Liver (tissue), 9 donors: ENCODE measurements around the gene RIMKLB. TPM values are rescaled to one million over a fixed set of nuclear protein-coding genes. Genes with fewer than 3 reads are reported as not detected.
"Not testable (repeated sequence)": the region's sequence is repeated elsewhere in the genome, so short reads cannot be mapped to it uniquely, and the experiment has no call there.

Experiments used
- DNase-seq: peaks from one replicate; pipeline ENCODE4 v3.0.0-alpha.2; 2017; ENCODE audit warnings: low spot score
- H3K27ac ChIP-seq, 2 donors: one replicate each; pipeline ENCODE4 v1.7.0; 2013; ENCODE audit warnings: inconsistent platforms in 2 of 2, low read length in 2 of 2, control low read depth in 1 of 2, low read depth in 1 of 2, mild to moderate bottlenecking in 1 of 2
- H3K27me3 ChIP-seq, 4 donors: one replicate each; pipeline versions ENCODE4 v1.6.1 to v1.7.0; 2013; ENCODE audit warnings: low read length in 3 of 4, inconsistent platforms in 1 of 4, mild to moderate bottlenecking in 1 of 4, moderate library complexity in 1 of 4; ENCODE audit not compliant: control insufficient read depth in 4 of 4, insufficient read depth in 4 of 4
- H3K36me3 ChIP-seq, 4 donors: one replicate each; pipeline versions ENCODE4 v1.6.1 to v1.7.0; 2013; ENCODE audit warnings: low read length in 3 of 4, mild to moderate bottlenecking in 3 of 4, low read depth in 1 of 4, moderate library complexity in 1 of 4; ENCODE audit not compliant: control insufficient read depth in 4 of 4, insufficient read depth in 3 of 4
- H3K4me1 ChIP-seq, 4 donors: one replicate each; pipeline versions ENCODE4 v1.6.1 to v1.7.0; 2013; ENCODE audit warnings: low read length in 3 of 4, mild to moderate bottlenecking in 3 of 4, moderate library complexity in 1 of 4; ENCODE audit not compliant: control insufficient read depth in 4 of 4, insufficient read depth in 4 of 4
- H3K4me3 ChIP-seq, 3 donors: one replicate each; pipeline versions ENCODE4 v1.6.1 to v1.7.0; 2013; ENCODE audit warnings: low read length in 3 of 3, control low read depth in 1 of 3, low read depth in 1 of 3, mild to moderate bottlenecking in 1 of 3
- H3K9ac ChIP-seq, 2 donors: one replicate each; pipeline ENCODE4 v1.7.0; 2013; ENCODE audit warnings: low read length in 2 of 2, mild to moderate bottlenecking in 2 of 2, moderate library complexity in 2 of 2, control low read depth in 1 of 2, low read depth in 1 of 2
- H3K9me3 ChIP-seq, 4 donors: one replicate each; pipeline versions ENCODE4 v1.6.1 to v1.7.0; 2013; ENCODE audit warnings: low read length in 3 of 4; ENCODE audit not compliant: control insufficient read depth in 4 of 4
- GABPA ChIP-seq, 2 donors: IDR thresholded peaks in 1 of 2; conservative IDR thresholded peaks in 1 of 2; 2 replicates each; pipeline ENCODE4 v1.6.1; 2016; ENCODE audit warnings: antibody characterized with exemption in 2 of 2, mild to moderate bottlenecking in 1 of 2, moderate library complexity in 1 of 2
- HNF4G ChIP-seq: IDR thresholded peaks from 2 replicates; pipeline ENCODE4 v1.6.1; 2016; ENCODE audit warnings: antibody characterized with exemption
- NR2F2 ChIP-seq: IDR thresholded peaks from 2 replicates; pipeline ENCODE4 v1.6.1; 2016; ENCODE audit warnings: antibody characterized with exemption
- RAD21 ChIP-seq, 2 donors: IDR thresholded peaks; 2 replicates each; pipeline ENCODE4 v1.6.1; 2016; ENCODE audit warnings: antibody characterized with exemption in 2 of 2, mild to moderate bottlenecking in 2 of 2
- REST ChIP-seq: IDR thresholded peaks from 2 replicates; pipeline ENCODE4 v1.6.1; 2016; ENCODE audit warnings: antibody characterized with exemption, mild to moderate bottlenecking
- SP1 ChIP-seq: IDR thresholded peaks from 2 replicates; pipeline ENCODE4 v1.6.1; 2018; ENCODE audit warnings: antibody characterized with exemption, mild to moderate bottlenecking
- TAF1 ChIP-seq: conservative IDR thresholded peaks from 2 replicates; pipeline ENCODE4 v1.6.1; 2016; ENCODE audit warnings: antibody characterized with exemption, mild to moderate bottlenecking
- YY1 ChIP-seq: IDR thresholded peaks from 2 replicates; pipeline ENCODE4 v1.6.1; 2016; ENCODE audit warnings: antibody characterized with exemption, mild to moderate bottlenecking
- ZBTB33 ChIP-seq: IDR thresholded peaks from 2 replicates; pipeline ENCODE4 v1.6.1; 2016; ENCODE audit warnings: antibody characterized with exemption
- WGBS: extraction: QIAGEN DNeasy Blood & Tissue Kit; methylation state at CpG from one replicate; pipeline ENCODE4 v1.1.7; 2013; 5-methylcytosine and 5-hydroxymethylcytosine counted together
- polyA plus RNA-seq, 2 donors: library from polyadenylated mRNA; stranded (reverse) in 1 of 2; unstranded in 1 of 2; fragments of 200-250 nt in 1 of 2; fragments of >200 nt in 1 of 2; fragmentation: Nextera tagmentation in 1 of 2; extraction: Ambion mirVana in 1 of 2; gene quantifications; one replicate each; pipeline versions ENCODE4 v1.2.1 to v1.2.3, GENCODE V29; 2013 to 2015
- total RNA-seq, 2 donors: library from RNA; depleted of rRNA; stranded (reverse); fragments of >200 nt; gene quantifications; one replicate each; pipeline ENCODE4 v1.2.3, GENCODE V29; 2014
- donor health status: healthy.
- donor health status: healthy.
- donor health status: healthy.
- donor health status: healthy.
- donor health status: healthy.

RIMKLB gene
- total and polyA plus RNA-seq, 4 donors: 1.6 to 9.5 (median 3.8) TPM

- Histone ChIP-seq H3K9ac (no peak overlapping the region), H3K27ac (no peak overlapping the region), H3K9me3 (no peaks in the 10 kb centered on the region), H3K4me3 (no peak overlapping the region), H3K27me3 (no peaks in the 10 kb centered on the region), H3K36me3 (no peaks in the 10 kb centered on the region), H3K4me1 (no peaks in the 10 kb centered on the region)
- DNase-seq: no peak
- TF ChIP-seq SP1 (no peak), RAD21 (IDR thresholded peaks at IDR 0.05) (no peak), NR2F2 (no peak)
Measured at GRCh38 chr12:8784290-8784888, 86.6 kb downstream of the RIMKLB start.

- Histone ChIP-seq H3K27ac (no peak overlapping the region), H3K9ac (no peak overlapping the region), H3K4me3 (no peak overlapping the region), H3K27me3 (no peaks in the 10 kb centered on the region), H3K9me3 (no peaks in the 10 kb centered on the region), H3K4me1 (no peaks in the 10 kb centered on the region), H3K36me3 (no peaks in the 10 kb centered on the region)
- TF ChIP-seq NR2F2: no peak
- no peak for TF ChIP-seq TAF1
- TF ChIP-seq REST: no peak
- TF ChIP-seq YY1: no peak
- no peak for TF ChIP-seq HNF4G
- no peak for TF ChIP-seq SP1
- TF ChIP-seq GABPA (IDR thresholded peaks at IDR 0.05 in 1 of 2, conservative IDR thresholded peaks at IDR 0.05 in 1 of 2): no peak
- TF ChIP-seq ZBTB33: no peak
- no peak for TF ChIP-seq RAD21 (IDR thresholded peaks at IDR 0.05)
- DNase-seq: no peak
- 88% methylated on average over 4 of the region's 4 CpGs for WGBS
Measured at GRCh38 chr12:8785499-8785898, 87.7 kb downstream of the RIMKLB start.

GRCh38 chr12:8787206-8787605 is 89.4 kb downstream of the RIMKLB start:
- H3K27me3 ChIP-seq, DNase-seq, H3K4me1 ChIP-seq, H3K27ac ChIP-seq, H3K4me3 ChIP-seq, H3K9ac ChIP-seq, H3K36me3 ChIP-seq, H3K9me3 ChIP-seq: not testable (repeated sequence)
- 96% methylated on average over 28 of the region's 28 CpGs for WGBS

GRCh38 chr12:8788706-8789105 is 90.9 kb downstream of the RIMKLB start:
- not testable (repeated sequence) for H3K36me3 ChIP-seq, H3K27ac ChIP-seq, H3K4me3 ChIP-seq, H3K9me3 ChIP-seq, H3K9ac ChIP-seq, DNase-seq, H3K4me1 ChIP-seq, H3K27me3 ChIP-seq
- WGBS: 83% methylated on average over 13 of the region's 13 CpGs

- not testable (repeated sequence) for H3K9me3 ChIP-seq, H3K4me3 ChIP-seq, H3K9ac ChIP-seq, H3K27ac ChIP-seq, DNase-seq, H3K4me1 ChIP-seq, H3K36me3 ChIP-seq, H3K27me3 ChIP-seq
- WGBS: 85% methylated on average over 13 of the region's 13 CpGs
Measured at GRCh38 chr12:8789341-8790013, 91.7 kb downstream of the RIMKLB start.

GRCh38 chr12:8793226-8793625 is 95.4 kb downstream of the RIMKLB start:
- not testable (repeated sequence) for H3K36me3 ChIP-seq, H3K4me1 ChIP-seq, H3K9ac ChIP-seq, DNase-seq, H3K27ac ChIP-seq, H3K27me3 ChIP-seq, H3K9me3 ChIP-seq, H3K4me3 ChIP-seq
- 79% methylated on average over 4 of the region's 4 CpGs for WGBS
